Measurements from ENCODE around the gene NFIA. TPM values are rescaled to one million over a fixed set of nuclear protein-coding genes. Genes with fewer than 3 reads are reported as not detected.
A peak's percentile ranks its signal among the peaks of the same experiment; 100 is the strongest.

Gene NFIA
- total RNA-seq, 1 donor from 2014 or later, result 68.1 TPM

GRCh38 chr1:61436016-61436415 lies 353.7 kb downstream of the NFIA start:
- no peak for DNase-seq

- DNase-seq, result no peak
Observed at GRCh38 chr1:61436491-61437120, 354.2 kb downstream of the NFIA start.

DNA sequence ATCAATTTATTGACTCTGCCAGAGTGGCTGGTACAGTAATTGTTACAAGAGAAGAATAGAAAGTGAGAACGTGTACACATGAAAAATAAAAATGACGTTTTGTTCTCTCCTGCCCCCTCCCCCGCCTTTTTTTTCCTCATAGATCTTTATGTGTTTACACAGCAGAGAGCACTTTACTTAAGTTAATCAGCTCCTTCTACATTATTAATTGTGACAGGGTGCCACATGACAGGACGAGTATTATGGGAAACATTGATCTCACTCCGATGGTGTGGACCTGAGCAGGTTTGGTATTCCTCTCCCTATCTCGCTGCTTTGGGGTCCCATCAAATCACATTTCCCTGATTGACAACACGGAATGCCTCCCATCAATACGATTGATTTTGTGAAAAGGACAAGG lies 356.9 kb downstream of the NFIA start:
- DNase-seq, result no peak

GRCh38 chr1:61441723-61442262 lies 359.4 kb downstream of the NFIA start:
- DNase-seq, result no peak

GRCh38 chr1:61442544-61442943 lies 360.2 kb downstream of the NFIA start:
- DNase-seq, result no peak

GRCh38 chr1:61444288-61444687 lies 361.9 kb downstream of the NFIA start:
- no peak for DNase-seq

DNA sequence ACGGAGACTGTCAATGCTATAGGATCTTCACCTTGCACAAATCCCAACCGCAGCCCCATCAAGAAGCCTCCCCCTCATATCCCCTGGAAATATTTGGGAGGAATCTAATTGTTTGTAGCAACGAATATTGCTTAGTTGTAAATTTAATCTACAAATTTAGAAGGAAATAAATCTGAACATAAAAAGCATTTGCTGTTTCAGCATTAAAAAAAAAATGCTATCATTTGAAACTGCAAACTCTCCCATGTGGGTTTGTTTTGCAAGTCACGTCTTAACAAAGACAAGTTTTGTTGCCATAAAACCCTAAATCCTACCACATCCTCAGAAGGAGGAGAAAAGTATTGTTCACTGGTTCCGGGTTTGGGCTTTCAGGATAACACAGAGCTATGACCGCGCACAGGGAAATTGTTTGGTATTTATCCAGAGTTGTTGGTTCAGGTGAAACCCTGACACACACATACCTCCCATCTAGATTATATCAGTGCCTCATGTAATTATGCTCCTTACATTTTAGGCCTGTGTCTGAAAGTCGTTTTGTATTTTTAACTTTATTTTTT lies 363.0 kb downstream of the NFIA start:
- DNase-seq, result no peak

DNA sequence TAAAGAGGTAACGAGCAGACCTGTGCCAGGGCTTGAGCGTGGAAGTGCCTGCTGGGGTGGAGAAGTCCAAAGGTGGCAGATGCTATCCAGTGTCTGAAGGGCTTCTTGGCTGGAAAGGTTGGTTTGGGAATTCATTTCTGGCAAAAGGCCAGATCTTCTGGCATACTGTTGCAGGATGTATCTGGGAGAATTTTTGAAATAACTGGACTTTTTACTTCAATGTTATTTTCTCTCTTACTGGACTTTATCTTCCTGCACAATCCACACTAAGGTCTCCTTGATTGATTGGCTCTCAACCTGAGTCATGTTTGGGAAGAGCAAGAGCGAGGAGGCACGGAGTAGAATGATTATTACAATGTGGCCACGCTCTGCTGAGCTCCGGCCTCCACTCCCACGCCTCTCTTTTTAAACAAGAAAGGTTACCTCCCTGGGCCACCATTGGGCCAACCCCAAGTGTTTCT lies 364.2 kb downstream of the NFIA start:
- DNase-seq, result no peak

DNA sequence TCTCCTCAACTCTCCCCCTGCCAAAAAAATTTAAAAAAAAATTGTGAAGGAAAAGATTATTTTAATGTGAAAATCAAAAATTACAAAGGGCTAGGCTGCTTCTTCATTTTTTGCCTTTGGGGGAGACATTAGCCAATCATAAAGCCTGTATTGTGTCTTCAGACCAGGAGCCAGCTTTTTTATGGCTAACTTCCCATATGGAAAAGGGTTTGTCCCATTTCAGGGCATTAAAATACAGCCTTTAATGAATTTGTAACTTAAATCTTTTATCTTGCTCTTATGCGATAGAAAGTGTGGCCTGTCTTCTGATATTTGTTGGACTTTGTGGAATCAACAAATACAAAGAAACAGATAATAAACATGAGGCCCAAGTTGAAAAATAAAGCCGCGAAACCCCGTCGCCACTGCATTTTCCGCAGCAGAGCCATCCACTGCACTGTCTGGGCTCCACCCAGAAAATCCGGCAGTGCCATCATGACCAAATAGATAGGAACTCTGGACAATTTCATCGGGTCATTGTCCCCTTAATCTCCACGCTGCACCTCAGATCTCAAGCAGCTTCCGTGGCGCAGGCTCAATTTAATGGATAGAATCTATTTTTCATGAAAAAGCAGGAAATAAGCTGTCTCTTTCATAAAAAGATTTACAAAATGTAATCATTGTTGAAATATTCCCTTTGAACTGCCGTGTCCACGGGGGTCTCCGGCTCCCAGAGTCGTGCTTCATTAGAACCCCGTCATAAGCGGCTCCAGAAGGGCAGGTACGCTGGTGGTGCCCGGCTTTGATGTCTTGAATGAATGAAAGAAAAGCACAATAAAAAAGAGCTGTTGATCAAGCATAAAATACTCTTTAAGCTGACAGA lies 365.0 kb downstream of the NFIA start:
- no peak for DNase-seq

- DNase-seq, result no peak
Observed at GRCh38 chr1:61447968-61448430, 365.6 kb downstream of the NFIA start.

- DNase-seq, result peak; percentile 81
Observed at GRCh38 chr1:61448914-61449313, 366.6 kb downstream of the NFIA start.

- DNase-seq, result no peak
Observed at GRCh38 chr1:61449410-61449809, 367.0 kb downstream of the NFIA start.

DNA sequence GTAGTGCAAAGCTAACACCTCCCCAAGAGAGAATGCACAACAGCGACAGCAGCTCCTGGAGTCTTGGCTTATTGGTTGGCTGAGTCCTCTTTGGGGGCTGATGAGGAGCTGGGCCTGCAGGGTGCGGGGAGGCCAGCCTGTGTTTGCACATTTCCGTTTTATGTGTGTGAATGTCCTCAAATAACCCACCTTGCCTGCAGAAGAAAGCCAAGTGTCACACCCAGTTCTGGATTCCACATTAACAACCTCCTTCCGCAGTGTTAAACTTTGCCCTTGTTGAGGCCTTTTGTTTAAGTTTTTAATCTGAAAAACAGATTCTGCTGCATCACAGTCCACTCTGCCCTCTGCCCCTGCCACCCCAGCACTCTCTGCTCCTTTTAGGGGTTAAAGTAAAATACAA lies 368.1 kb downstream of the NFIA start:
- DNase-seq, result no peak

- peak; percentile 80 for DNase-seq
Observed at GRCh38 chr1:61450872-61451571, 368.7 kb downstream of the NFIA start.

GRCh38 chr1:61451572-61451968 lies 369.2 kb downstream of the NFIA start:
- DNase-seq, result no peak

- peak; percentile 70 for DNase-seq
Observed at GRCh38 chr1:61452176-61453035, 370.0 kb downstream of the NFIA start.

- DNase-seq, result peak; percentile 96
Observed at GRCh38 chr1:61453111-61453961, 371.0 kb downstream of the NFIA start.

- no peak for DNase-seq
Observed at GRCh38 chr1:61455400-61455799, 373.0 kb downstream of the NFIA start.

DNA sequence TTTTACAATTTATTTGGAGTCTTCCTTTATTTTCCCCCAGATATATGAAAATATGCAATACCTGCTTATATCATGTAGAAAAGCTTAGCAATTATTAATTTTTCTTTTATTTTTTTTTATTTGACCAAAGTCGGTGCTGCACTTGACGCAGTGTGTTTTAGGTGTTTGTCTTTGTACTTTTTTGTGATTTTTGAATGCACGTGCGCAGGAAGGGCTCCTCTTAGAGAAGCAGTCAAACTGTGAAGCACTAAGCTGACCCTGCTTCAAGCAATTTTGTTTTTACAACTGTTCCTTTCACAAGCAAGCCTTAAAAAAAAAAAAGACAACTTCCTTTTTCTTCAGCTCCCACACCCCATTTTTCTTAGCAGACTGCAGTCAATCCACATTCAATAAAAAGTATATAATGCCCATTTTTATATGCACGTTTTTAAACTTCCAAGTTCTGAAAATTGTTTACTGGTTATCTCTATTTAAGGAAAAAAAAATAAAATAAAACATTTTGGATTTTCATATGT lies 375.2 kb downstream of the NFIA start:
- DNase-seq, result no peak

- DNase-seq, result no peak
Observed at GRCh38 chr1:61459345-61459744, 377.0 kb downstream of the NFIA start.
